Choroid plexus epithelial cell (primary cell): ENCODE measurements around the gene CARD10.
"Not testable (repeated sequence)": the region's sequence is repeated elsewhere in the genome, so short reads cannot be mapped to it uniquely, and the experiment has no call there.

Source experiments
- DNase-seq: peaks from one replicate; pipeline ENCODE4 v3.0.0-alpha.2; 2010; ENCODE audit warnings: low read depth
- H3K4me3 ChIP-seq: 2 replicates; pipeline ENCODE4 v1.5.1; 2011; ENCODE audit warnings: low read depth, mild to moderate bottlenecking, control low read depth, low read length, moderate library complexity
- CTCF ChIP-seq: conservative IDR thresholded peaks from 2 replicates; pipeline ENCODE4 v1.5.1; 2011; ENCODE audit warnings: low read depth, mild to moderate bottlenecking, control low read depth, inconsistent platforms, low read length, moderate library complexity

Gene CARD10

GRCh38 chr22:37553725-37554124 lies 34.5 kb upstream of the CARD10 start:
- TF ChIP-seq CTCF = no peak
- H3K4me3 ChIP-seq = no peak overlapping the region
- DNase-seq = no peak

GRCh38 chr22:37552524-37553163 lies 33.4 kb upstream of the CARD10 start:
- TF ChIP-seq CTCF = no peak
- DNase-seq = no peak
- H3K4me3 ChIP-seq = no peak overlapping the region

GRCh38 chr22:37551981-37552380 lies 32.8 kb upstream of the CARD10 start:
- no peak overlapping the region for H3K4me3 ChIP-seq
- DNase-seq = no peak
- no peak for TF ChIP-seq CTCF

GRCh38 chr22:37550921-37551320 lies 31.7 kb upstream of the CARD10 start:
- not testable (repeated sequence) for H3K4me3 ChIP-seq
- peak; percentile 33 for DNase-seq

- peak; percentile 47 for TF ChIP-seq CTCF
- H3K4me3 ChIP-seq = no peak overlapping the region
- peak; percentile 57 for DNase-seq
Measured at GRCh38 chr22:37549704-37550059, 30.5 kb upstream of the CARD10 start.

- H3K4me3 ChIP-seq = no peak overlapping the region
- TF ChIP-seq CTCF = no peak
- DNase-seq = peak; percentile 35
Measured at GRCh38 chr22:37547251-37547741, 28.1 kb upstream of the CARD10 start.

- DNase-seq = peak; percentile 92
- TF ChIP-seq CTCF = peak; percentile 45
- H3K4me3 ChIP-seq = no peak overlapping the region
Measured at GRCh38 chr22:37546437-37547250, 27.4 kb upstream of the CARD10 start.
